Right lobe of liver (tissue), 4 donors: ENCODE results near the gene MRPL47.

Source experiments
- POLR2A ChIP-seq: fragments of 450-650 bp; IDR thresholded peaks from one replicate; pipeline ENCODE4 v1.6.1; 2017; ENCODE audit warnings: antibody characterized with exemption, mild to moderate bottlenecking
- TF ChIP-seq, protein P1 (sequence below), 4 donors: fragments of 200-600 bp in 3 of 4; fragments of 450-650 bp in 1 of 4; IDR thresholded peaks; one replicate each; pipeline versions ENCODE4 v1.5.1 to v1.8.0; 2016 to 2022; ENCODE audit warnings: antibody characterized with exemption in 4 of 4, mild to moderate bottlenecking in 2 of 4
- donor health status: DM: no; HTN: no; CAD: no.
- donor health status: DM: no; HTN: no; CAD: no.
- donor health status: DM: no; HTN: yes; CAD: no.

GRCh38 chr3:179640469-179640868 is 36.0 kb upstream of the MRPL47 start:
- TF ChIP-seq, protein P1, sequence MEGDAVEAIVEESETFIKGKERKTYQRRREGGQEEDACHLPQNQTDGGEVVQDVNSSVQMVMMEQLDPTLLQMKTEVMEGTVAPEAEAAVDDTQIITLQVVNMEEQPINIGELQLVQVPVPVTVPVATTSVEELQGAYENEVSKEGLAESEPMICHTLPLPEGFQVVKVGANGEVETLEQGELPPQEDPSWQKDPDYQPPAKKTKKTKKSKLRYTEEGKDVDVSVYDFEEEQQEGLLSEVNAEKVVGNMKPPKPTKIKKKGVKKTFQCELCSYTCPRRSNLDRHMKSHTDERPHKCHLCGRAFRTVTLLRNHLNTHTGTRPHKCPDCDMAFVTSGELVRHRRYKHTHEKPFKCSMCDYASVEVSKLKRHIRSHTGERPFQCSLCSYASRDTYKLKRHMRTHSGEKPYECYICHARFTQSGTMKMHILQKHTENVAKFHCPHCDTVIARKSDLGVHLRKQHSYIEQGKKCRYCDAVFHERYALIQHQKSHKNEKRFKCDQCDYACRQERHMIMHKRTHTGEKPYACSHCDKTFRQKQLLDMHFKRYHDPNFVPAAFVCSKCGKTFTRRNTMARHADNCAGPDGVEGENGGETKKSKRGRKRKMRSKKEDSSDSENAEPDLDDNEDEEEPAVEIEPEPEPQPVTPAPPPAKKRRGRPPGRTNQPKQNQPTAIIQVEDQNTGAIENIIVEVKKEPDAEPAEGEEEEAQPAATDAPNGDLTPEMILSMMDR (IDR thresholded peaks at IDR 0.05) = no peak
- no peak for TF ChIP-seq POLR2A
